Measurements from ENCODE around the gene SYTL3.
"Not testable (repeated sequence)": the region's sequence is repeated elsewhere in the genome, so short reads cannot be mapped to it uniquely, and the experiment has no call there.

Gene SYTL3

DNA sequence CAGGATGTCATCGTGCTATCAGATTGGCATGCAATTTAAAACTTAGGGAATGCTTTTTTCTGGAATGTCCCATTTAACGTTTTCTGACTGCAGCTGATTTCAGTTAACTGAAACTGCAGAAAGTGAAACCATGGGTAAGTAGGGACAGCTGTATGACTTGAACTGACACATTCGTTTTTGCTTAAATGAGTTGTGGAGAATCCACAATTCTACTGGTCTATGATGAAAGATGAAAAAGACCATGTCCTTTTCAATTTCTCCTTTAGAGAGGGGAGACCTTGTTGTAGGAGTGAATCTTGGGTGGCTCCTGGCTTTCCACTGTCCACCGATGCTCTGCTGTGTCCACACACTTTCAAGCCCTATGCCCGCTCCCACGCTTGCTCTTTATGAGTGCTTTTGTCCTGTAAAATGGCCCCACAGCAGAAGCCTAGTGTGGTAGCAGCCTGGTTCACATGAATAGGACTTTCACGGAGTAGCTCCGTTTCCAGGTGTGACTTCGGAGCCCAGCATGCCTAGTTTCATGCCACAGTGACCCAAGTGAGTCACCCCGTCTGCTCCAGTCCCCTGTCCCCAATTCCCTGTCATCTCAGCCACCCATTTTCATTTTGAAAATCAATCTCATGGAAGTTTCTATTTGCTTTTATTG, 27.2 kb upstream of the SYTL3 start:
- no peak for DNase-seq

DNA sequence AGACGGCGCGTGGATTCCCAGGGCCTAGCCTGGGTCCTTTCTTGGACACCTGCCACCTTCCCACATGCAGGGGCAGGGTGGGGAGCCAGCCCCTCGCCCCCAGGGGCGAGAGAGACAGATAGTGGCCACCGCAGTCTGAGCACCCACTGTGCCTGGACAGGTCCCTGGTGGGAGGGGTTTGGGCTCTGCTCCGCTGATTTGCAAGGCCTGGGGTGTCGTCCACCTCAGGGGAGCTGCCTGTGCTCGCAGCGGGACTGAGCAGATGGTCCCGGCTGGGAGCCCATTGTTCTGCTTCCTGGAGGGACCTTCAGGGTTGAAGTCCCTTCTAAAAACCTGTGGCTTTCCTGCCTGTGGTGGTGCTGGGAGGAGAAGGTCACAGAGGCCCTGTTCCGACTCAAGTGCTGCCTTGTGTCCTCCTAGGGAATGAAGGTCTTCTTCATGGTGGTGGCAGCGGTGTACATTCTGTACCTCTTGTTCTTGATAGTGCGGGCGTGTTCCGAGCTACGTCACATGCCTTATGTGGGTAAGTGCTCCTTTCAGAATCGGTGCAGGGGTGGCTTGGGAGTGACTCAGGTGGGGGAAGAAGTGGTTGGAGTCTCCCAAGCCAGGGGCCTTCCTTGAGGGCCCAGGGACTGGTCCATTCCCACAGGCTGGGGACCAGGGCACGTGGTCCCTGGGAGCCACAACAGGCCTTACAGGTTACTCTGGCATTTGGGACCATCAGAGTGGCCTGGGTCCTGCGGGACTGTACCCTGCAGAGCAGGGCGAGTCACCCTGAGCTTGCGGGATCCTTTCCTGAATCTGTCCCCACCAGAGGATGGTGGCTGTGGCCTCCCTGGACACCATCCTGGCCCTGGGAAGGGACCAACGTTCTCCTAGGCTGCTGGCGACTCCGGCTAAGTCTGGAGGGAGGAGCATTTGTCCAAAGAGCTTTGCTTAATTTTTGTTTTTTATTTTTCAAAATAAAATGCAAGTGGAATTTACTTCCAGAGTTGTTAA, 24.9 kb upstream of the SYTL3 start:
- no peak for DNase-seq

DNA sequence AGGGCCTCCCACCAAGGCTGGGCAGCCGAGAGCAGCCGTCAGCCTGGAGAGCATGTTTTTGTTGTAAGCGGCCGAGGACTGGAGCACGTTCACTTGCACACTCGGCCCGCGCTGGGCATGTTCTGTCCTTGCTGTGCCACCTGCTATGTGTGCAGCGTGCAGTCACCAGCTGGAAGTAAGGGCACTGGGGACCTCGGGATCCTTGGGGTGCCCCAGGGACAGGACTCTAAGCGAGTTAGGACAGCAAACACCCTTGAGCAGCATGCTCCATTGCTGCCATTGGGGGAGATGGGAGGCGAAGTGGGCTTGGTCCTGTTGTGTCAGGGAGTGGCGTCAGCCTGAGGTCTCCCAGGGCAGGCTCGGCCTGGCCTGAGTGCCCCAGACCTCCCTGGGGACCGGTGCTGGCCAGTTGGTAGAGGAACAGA, 24.0 kb upstream of the SYTL3 start:
- DNase-seq, result no peak

DNA sequence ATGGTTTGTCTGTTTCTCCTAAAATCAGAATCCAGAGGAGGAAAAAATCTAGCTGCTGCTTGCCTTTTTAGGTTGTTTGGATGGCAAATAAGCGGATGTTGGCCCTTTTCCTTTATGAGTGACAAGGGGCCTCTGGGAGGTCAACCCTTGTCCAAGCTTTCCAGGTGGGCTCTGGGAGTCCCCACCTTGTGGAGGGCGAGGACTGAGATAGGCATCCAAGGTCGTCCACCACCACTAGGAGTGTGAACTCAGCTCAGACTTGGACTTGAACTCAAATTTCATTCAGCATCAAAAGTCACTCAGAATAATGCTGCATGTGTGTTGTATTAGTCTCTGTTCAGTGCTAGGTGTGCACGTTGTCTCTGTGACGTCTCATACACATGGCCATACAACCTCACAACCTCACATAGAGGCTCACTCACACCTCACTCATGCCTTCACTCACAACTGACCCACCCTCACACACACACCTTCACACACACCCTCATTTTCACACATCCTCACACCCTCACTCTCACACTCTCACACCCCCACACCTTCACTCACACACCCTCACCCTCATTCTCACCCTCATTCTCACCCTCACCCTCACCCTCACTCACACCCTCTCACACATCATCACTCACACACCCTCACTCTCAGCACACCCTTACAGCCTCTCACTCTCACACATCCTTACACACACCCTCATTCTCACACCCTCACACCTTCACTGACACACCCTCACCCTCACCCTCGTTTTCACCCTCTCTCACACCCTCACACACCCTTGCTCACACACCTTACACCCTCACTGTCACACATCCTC, 23.3 kb upstream of the SYTL3 start:
- no peak for DNase-seq

DNA sequence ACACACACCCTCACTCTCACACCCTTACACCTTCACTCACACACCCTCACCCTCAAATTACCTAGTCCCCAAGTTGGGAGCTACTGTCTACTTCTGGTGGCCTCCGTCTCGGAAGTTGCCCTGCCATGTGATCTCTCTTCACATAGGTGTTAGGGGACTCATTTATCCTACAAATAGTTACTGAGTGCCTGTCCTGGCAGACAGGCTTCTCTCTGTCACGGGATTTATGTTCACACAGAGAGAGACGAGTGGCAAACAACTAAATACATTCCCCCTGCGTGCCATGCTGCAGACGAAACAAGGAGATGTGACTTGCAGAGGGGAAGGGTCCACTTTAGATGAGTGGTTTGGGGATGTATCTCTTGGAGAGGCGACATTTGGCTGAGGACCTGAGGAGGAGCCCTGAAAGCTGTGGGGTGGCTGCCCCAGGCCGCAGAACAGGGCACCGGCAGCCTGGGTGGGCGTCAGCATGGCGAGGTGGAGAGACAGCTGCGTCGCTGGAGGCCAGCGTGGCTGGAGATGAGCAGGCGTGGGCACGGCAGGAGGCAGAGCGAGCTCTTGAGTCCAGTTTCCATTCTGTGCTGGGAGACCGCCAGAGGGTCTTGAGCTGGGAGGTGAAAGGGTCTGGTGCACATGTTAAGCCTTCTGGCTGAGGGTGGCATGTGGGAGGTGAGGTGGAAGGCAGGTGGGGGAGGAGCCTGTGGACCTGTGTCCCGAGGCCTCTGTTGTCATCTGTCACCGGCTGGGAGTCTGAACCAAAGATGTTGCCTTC, 22.5 kb upstream of the SYTL3 start:
- no peak for DNase-seq

DNA sequence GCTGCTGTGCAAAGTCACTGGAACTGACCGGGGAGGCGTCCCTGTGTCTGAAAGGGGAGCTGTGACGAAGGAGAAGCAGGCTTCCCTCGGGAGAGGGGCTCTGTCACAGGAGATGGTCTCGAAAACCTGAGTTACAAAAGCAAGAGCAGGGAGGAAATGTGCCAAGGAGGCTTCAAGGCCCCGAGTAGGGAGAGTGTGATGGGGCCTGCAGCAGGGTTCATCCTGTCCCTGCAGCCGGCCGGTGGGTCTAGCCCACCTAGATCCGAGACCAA, 22.0 kb upstream of the SYTL3 start:
- no peak for DNase-seq

DNA sequence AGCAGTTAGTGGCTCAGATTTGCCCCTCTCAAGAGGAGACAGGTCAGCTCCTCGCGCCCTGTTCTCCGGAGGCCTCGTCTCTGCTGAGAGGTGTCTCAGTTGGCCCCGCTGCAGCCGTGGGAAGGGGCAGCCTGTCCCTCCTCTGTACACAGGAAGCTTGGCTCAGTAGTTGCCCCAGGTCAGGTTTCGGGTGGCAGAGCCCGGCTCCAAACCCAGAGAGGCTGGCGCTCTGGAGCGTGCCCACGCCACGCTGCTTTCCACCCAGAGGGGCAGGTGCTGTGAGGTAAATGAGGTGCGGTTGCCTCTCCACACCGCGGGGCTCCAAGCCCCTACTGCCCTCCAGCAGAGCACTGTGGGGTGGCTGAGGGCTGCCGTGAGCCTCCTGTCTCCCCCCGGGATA, 21.3 kb upstream of the SYTL3 start:
- DNase-seq, result no peak

DNA sequence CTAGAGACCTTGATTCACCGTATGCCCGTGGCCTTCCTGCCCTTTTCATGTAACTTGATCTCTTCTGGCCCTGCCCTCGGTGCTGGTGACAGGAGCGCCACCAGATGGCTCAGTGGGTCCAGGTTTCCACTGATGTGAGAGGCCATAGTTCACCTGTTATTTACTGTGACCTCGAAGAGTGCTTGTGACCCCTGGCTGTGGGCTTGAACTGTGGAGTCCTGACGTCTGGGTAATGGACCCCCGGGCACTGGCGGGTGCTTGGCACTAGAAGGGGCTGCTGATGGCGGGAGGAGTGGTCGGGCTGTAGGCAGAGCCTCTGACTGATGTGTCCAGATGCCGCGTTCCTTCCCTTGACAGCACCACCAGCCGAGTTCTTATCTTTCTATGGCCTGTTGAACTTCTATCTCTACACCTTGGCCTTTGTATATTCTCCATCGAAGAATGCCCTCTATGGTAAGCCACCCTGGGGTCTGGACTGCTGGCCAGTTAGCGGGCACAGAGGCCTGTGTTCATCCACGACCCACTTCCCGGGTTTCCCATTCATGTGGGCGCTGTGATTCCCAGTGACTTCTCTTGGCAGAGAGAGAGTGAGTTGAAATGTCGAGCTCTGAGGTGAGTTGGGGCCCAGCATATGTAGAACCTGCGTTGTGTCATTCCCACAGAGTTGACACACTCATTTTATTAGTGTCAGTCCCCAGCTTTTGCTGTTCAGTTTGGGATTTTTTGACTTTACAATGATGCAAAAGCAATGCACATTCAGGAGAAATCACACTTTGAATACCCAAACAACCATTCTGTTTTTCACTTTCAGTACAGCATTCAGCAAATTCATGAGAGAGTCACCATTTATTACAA, 20.3 kb upstream of the SYTL3 start:
- DNase-seq, result peak; percentile 17

DNA sequence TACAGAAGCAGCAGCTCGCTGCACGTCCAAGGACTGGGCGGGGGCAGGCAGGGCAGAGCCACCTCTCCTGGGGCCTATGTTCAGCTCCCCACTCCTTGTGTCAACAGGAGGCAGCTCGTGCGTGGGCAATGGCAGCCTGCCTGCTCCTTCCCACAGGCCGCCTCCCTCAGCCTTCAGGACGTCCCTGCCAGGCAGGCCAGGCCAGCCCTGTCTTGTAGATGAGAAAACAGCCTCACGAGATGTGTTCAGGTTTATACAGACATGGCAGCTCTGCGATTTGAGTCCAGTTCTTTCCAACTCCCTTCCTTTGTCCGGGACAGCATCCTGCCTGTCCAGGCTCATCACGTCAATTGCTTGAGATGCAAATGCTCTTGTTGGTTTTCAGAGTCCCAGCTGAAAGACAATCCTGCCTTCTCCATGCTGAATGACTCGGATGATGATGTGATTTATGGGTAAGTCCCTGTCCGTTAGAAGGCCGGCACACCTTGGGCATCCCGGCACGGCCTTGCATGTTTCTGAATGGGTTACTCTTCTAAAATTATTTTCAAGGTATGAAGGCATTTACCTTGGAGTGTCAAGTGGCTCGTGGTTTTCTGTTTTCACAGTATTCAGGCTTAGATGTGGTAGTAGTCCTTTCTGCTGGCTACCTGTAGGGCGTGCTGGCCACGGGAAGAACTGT, 18.8 kb upstream of the SYTL3 start:
- no peak for DNase-seq

DNA sequence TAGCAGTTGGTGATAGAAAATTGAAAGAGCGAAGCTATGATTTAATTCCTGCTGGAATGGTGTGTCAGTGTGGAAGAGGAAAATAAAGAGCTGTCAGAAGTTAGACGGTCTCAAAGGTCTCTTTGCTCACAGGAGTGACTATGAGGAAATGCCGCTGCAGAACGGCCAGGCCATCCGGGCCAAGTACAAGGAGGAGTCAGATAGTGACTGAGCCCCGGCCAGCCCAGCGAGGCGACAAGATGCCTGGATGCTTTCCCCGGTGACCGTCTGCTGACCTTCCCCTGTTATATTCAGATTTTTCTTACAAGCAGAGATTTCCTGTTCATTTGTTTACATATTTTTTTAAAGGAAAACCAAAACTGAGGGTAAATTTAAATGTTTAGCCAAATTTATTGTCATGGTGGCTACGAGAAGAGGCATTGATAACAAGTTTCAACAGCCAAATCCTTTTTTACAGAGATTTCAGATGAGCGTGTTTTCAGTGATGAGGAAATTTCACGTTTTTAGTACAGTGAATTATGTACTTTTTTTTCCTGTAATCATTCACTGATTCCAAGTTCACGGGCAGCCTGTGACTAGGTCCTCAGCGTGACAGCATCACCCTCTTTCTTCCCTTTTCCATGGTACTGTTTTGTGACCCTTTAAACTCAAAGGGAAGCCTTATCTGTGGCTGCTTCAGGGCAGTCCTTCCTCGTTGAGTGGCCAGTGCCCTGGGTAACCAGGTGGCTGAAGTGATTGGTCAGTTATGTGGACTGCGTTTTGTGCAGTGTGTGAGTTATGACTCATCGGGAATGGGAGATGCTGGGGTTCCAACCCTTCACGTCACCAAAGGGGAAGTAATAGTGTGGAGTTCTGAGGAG, 17.9 kb upstream of the SYTL3 start:
- DNase-seq, result no peak

DNA sequence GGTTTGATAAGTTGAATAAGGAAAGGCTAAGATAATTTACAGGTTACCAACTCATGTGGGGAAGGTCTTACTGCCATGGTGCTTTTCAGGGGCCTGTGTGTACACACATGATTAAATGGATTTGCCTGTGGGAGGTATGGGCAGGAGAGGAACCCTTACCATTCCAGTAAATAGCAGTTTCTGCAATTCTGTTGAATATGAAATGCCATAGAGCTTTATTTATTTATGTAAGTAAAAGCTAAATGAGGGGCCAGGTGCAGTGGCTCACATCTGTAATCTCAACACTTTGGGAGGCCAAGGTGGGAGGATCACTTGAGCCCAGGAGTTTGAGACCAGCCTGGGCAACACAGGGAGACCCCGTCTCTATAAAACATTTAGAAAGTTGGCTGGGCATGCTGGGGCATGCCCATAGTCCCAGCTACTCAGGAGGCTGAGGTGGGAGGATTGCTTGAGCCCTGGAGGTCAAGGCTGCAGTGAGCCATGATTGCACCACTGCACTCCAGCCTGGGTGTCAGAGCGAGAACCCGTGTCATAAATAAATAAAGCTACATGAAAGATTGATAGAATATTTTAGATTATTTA, 17.2 kb upstream of the SYTL3 start:
- not testable (repeated sequence) for DNase-seq

DNA sequence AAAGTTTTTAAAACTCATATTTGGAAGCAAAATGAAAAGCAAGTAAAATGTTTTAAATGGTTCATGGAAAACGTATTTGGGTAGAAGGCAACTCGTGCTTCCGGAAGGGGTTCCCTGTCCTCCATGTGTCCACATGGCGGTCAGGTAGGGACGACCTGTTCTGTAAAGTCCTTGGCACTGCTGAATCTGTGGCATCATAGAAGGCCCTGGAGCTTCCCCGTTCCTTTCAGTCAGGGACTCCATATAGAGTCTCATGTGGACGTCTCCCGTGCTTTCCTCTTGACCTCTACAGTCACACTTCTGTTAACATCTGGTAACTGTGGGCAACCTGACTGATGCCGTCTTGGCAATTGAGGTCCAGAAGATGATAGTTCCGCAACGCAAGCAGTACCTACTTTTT, 16.7 kb upstream of the SYTL3 start:
- no peak for DNase-seq

DNA sequence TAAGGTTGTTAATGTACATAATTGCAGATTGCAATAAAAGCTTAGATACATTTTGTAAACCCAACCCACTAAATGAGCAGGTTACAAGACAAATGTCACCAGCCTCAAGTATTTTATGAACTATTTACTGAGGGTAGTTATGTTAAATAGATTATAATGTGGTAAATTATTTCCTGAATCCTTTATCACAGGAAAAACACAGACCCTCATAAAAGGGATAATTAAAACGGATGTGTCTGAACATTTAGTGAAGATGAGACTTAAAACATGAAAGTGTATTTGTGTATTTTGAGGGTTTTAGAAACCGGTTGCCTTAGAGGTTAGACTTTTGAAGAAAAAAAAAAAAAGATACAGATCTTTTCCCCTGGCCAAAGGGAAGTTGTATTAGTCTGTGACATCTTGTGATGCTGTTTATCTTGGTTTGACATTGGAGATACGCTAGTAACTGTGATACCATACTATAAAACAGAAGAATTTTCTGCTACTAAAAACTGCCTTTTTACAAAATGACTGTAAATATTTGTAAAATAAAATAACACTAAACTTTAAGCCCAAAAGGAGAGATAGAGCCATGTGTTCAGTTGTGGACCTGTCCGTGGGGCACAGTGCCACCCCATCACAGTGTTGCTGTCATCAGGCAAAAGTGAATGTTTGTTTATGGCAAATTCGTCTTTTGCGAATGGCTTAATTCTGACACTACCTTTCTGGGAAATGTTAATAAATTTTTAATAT, 15.0 kb upstream of the SYTL3 start:
- DNase-seq, result no peak

DNA sequence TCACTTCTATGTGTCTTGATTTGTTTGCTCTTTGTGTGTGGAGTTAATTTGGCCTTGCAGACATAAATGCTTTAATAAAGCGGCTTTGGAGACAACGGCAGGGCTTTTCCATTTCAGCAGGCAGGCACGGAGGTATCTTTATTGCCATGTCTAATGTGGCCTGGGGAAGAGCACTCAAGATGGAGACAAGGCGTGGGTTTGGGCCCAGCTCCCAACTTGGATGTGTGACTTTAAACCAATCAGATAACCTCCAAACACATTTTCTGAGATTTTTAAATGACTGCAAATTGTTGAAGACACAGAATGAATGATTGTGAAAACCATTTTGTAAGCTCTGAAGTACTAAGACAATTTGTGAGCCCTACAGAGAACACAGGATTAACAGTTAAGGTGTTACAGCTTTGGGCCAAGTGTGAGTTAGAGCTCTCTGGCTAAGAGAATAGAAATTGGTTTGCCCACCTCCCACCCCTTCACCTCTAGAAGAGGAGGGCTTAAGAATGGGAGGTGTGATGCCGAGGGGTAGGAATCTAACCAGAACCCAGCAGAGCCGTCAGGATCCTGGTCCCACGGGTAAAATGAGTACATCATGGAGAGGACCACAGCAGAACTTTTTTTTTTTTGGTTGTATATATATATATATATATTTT, 14.3 kb upstream of the SYTL3 start:
- DNase-seq, result no peak

DNA sequence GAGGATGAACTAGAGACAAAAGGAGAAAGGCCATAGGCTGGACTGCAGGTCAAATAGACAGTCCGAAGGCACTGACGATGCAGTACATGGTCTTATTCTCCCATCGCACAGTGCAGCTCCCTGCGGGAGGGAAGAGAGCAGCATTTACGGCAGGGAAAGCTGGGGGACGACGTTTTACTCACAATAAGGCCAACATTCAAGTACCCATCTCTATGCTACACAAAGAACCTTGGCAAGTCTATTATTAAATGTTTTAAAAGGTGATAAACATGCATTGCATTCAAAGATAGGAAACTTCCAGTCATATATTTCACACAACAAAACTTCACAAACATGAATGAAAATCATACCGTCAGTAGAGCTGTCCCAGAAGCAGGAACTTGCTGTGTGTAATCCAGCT, 13.1 kb upstream of the SYTL3 start:
- DNase-seq, result no peak

DNA sequence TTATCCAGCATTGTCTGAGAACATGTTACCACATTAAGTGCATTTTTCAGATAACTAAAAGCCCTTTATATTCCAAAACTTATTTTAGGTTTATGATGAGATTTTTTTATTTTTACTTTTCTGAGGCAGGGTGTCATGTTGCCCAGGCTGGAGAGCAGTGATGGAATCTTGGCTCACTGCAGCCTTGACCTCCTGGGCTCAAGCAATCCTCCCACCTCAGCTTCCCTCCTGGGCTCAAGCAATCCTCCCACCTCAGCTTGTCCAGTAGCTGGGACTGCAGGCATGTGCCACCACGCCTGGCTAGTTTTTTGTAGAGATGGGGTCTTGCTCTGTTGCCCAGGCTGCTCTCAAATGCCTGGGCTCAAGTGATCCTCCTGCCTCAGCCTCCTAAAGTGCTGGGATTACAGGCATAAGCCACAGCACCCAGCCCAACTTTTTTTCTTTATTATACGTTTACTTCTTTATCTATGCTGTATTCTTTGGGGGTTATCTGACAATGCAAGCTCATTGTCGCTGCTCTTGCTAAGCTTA, 11.5 kb upstream of the SYTL3 start:
- DNase-seq, result no peak

DNA sequence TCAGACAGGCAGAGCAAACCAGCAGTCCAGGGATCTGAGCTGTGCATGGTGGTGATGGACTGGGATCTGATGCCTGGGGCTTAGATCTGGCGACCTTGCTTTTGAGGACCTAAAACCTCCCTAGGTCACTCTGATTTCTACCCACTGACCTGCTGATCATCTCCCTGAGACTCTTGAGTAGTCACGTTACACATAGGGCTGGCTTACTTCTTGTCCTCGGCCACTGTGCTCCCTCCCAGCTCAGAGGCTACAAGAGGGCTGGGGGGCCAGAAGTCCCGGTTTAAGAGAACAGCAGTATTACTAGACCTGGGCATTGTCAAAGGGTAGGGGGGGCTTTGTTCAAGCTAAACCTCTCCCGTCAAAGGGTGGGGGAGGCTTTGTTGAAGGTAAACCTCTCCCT, 10.8 kb upstream of the SYTL3 start:
- no peak for DNase-seq

DNA sequence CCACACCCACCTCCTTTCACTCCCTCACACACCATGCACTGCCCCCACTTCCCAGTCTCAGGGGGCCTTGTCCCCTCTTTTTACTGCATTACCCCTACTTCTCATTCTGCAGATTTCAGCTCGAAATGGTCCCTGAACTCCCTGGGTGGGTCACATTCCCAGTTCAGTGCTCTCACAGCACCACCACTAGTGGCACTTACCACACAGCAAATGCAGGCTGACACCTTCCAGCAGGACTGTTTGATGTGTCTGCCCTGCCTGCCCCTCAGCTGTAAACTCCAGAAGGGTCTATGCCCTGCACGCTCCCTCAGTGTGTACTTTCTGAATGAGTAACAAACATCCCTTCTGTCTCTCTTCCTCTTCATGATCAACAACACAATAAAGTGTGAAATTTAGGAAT, 9.3 kb upstream of the SYTL3 start:
- DNase-seq, result no peak

Measured in NCI-H82 (cell line).